PC-9 (cell line): ENCODE results near the gene WRAP73. TPM values are rescaled to one million over a fixed set of nuclear protein-coding genes. Genes with fewer than 3 reads are reported as not detected.

Experiments
- BruUV-seq: library from RNA; stranded (reverse); fragments of 400-500 nt; replicated peaks from 2 replicates; lab custom pipeline; 2021; lab: Mats Ljungman, UMichigan
- CTCF ChIA-PET: fragments of 300-600 bp; sonication (Branson Sonifier 250); formaldehyde crosslinking; loops from one replicate; lab custom pipeline; 2022; ENCODE audit warnings: antibody characterized with exemption; lab: Charles Lee
- POLR2A ChIA-PET: fragments of 300-600 bp; sonication (Branson Sonifier 250); formaldehyde crosslinking; loops from one replicate; lab custom pipeline; 2022; ENCODE audit warnings: antibody characterized with exemption; ENCODE audit not compliant: unreplicated experiment; lab: Charles Lee
- DNase-seq, 2 experiments: peaks; one replicate each; pipeline versions ENCODE4 v3.0.0 to v3.0.0-alpha.2; 2015 to 2022; ENCODE audit warnings: mixed read lengths in 1 of 2
- H2AFZ ChIP-seq: fragments of 200-600 bp; sonication (generic); 2 replicates; pipeline ENCODE4 v1.8.1; 2017; ENCODE audit warnings: antibody characterized with exemption
- H3F3A ChIP-seq: fragments of 200-600 bp; sonication (generic); 2 replicates; pipeline ENCODE4 v1.8.1; 2017; ENCODE audit warnings: antibody characterized with exemption, mild to moderate bottlenecking, low read depth; ENCODE audit not compliant: insufficient read depth
- H3K27ac ChIP-seq: fragments of 200-600 bp; sonication (generic); 2 replicates; pipeline ENCODE4 v1.6.1; 2016; ENCODE audit warnings: mixed run types
- H3K27me3 ChIP-seq: fragments of 200-600 bp; sonication (generic); 2 replicates; pipeline ENCODE4 v1.6.1; 2016; ENCODE audit warnings: low read depth, mixed run types; ENCODE audit not compliant: insufficient read depth
- H3K36me3 ChIP-seq: fragments of 200-600 bp; sonication (generic); 2 replicates; pipeline ENCODE4 v1.6.1; 2016; ENCODE audit warnings: low read depth, mixed run types
- H3K4me1 ChIP-seq: fragments of 200-600 bp; sonication (generic); replicated peaks from 2 replicates; pipeline ENCODE4 v1.6.1; 2016; ENCODE audit warnings: mixed run types; ENCODE audit not compliant: insufficient read depth
- H3K4me2 ChIP-seq: fragments of 200-600 bp; sonication (generic); 2 replicates; pipeline ENCODE4 v1.6.1; 2017; ENCODE audit warnings: mixed run types
- H3K4me3 ChIP-seq: fragments of 200-600 bp; sonication (generic); 2 replicates; pipeline ENCODE4 v1.6.1; 2016; ENCODE audit warnings: mixed run types
- H3K79me2 ChIP-seq: fragments of 200-600 bp; sonication (generic); 2 replicates; pipeline ENCODE4 v1.6.1; 2017; ENCODE audit warnings: low read depth, mixed run types
- H3K9me2 ChIP-seq: fragments of 200-600 bp; sonication (generic); 2 replicates; pipeline ENCODE4 v1.8.1; 2017; ENCODE audit warnings: mild to moderate bottlenecking; ENCODE audit not compliant: insufficient read depth
- H3K9me3 ChIP-seq: fragments of 200-600 bp; sonication (generic); 2 replicates; pipeline ENCODE4 v1.8.1; 2016; ENCODE audit warnings: low read depth; ENCODE audit not compliant: insufficient read depth
- H4K20me1 ChIP-seq: fragments of 200-600 bp; sonication (generic); 2 replicates; pipeline ENCODE4 v1.8.1; 2017; ENCODE audit not compliant: insufficient read depth
- CTCF ChIP-seq: fragments of 200-600 bp; sonication (generic); conservative IDR thresholded peaks from 2 replicates; pipeline ENCODE4 v1.6.1; 2017; ENCODE audit warnings: mixed run types, antibody characterized with exemption, mild to moderate bottlenecking, moderate library complexity
- EZH2 ChIP-seq: fragments of 200-600 bp; sonication (generic); IDR thresholded peaks from 2 replicates; pipeline ENCODE4 v1.8.0; 2017; ENCODE audit warnings: antibody characterized with exemption, low read depth
- intact Hi-C: fragments of 100-400 bp; cut with micrococcal nuclease; formaldehyde crosslinking; loops from one replicate; pipeline ENCODE4 v1.10.0; 2022; ENCODE audit not compliant: unreplicated experiment
- total RNA-seq: library from RNA; stranded (reverse); gene quantifications from 2 replicates; pipeline ENCODE4 v1.2.3, GENCODE V29; 2021

The WRAP73 gene
- total RNA-seq, 1 experiment from 2014 or later, result 25.5 TPM

DNA sequence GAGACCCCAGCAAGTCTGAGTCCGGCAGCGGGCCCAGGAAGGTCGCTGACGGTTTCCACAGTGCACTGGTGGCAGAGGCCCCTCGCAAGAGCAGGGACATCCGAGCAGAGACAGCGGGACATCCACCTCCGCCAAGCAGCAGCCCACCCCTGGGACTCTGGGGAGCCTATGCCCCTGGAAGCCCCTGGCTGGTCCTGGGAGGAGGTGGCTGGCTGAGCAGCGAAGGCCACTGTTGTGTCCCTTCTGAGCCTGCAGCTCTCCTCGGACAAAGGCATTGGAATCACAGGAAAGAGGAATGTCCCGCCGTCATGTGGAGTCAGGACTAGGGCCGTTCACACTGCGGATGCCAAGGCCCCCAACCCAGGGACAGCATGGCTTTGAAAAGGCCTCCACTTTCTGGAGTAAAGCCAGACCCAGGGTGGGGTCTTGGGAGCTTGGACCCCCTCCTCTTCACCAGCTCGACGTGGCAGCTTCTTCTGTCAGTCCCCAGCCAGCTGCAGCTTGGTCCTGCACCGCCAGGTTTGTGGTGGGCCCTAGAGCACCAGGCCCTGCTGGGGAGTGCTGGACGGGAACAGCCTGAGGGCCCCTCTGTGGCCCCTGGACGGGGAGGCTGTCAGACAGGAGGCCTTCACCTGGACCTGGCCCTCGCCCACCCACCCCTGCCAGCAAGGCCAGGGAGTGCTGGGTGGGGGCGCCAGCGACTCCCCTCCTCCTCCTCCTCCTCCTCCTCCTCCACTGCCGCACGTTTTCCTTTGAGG lies 40.0 kb downstream of the WRAP73 start:
- H3K79me2 ChIP-seq, result peaks cover 22% of the 10 kb centered on the region
- H3K4me3 ChIP-seq, result peak overlapping the region; percentile 88
- H4K20me1 ChIP-seq, result no peaks in the 10 kb centered on the region
- intact Hi-C loops, result no loop called here
- peak overlapping the region; percentile 100 for H3K4me2 ChIP-seq
- no peaks in the 10 kb centered on the region for H3K36me3 ChIP-seq
- CTCF ChIA-PET, result no interaction called here
- no peak for TF ChIP-seq EZH2
- TF ChIP-seq CTCF, result no peak
- H3K4me1 ChIP-seq, result peaks cover 55% of the 10 kb centered on the region
- peaks cover 22% of the 10 kb centered on the region; the same call in 1 of the 2 replicates for H3F3A ChIP-seq
- H3K9me3 ChIP-seq, result no peaks in the 10 kb centered on the region
- H3K27ac ChIP-seq, result no peak overlapping the region
- no peak overlapping the region for H2AFZ ChIP-seq
- no TSS peak for BruUV-seq
- H3K27me3 ChIP-seq, result no peaks in the 10 kb centered on the region
- no peaks in the 10 kb centered on the region for H3K9me2 ChIP-seq
- DNase-seq, result no peak
- POLR2A ChIA-PET, result no interaction called here

DNA sequence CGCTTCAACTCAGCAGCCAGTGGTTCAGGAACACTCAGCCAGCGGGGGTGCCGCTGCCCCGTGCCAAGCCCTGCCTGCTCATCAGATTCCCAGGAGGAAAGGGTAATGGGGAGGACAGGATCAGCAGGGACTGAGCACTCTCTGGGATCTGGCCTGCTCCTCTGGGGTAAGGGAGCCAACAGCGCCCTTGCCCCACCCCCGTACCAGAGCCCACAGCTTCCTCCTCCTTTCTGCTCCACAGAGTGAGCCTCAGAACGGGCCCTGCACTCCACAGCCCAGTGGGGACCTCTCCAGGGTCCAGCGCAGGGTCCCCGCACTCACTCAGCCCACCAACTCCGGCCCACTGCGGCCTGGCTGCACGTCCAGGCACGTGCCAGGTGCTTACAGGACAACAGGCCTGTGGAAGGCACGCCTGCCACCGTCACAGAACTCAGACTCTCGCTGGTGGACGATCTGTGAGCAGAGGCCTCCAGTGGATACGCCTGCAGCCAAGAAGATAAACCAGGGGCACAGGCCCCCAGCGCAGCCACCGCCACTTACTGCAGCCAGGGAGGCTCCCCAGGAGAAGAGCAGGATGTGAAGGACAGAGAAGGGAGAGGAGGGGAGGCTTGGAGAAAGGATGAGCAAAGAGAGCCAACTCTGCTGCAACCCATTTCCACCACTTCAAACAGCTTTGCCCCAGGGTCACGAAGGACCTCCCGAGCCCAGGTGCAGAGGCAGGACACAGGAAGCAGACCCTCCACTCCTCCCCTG lies 40.7 kb downstream of the WRAP73 start:
- TF ChIP-seq EZH2 (no peak), CTCF (no peak)
- no peak for DNase-seq
- H4K20me1 ChIP-seq, result no peaks in the 10 kb centered on the region
- peak overlapping the region; percentile 88; the same call in 1 of the 2 replicates for H3K4me3 ChIP-seq
- intact Hi-C loops, result no loop called here
- no peaks in the 10 kb centered on the region for H3K9me2 ChIP-seq
- no peaks in the 10 kb centered on the region for H3K27me3 ChIP-seq
- ChIA-PET CTCF (no interaction called here), POLR2A (no interaction called here)
- no peaks in the 10 kb centered on the region for H3K9me3 ChIP-seq
- H3F3A ChIP-seq, result peaks cover 19% of the 10 kb centered on the region; the same call in 1 of the 2 replicates
- peaks cover 25% of the 10 kb centered on the region for H3K79me2 ChIP-seq
- no peaks in the 10 kb centered on the region for H3K36me3 ChIP-seq
- H3K4me1 ChIP-seq, result peaks cover 54% of the 10 kb centered on the region
- no peak overlapping the region for H2AFZ ChIP-seq
- H3K4me2 ChIP-seq, result peak overlapping the region; percentile 100
- BruUV-seq, result no TSS peak
- no peak overlapping the region for H3K27ac ChIP-seq

- BruUV-seq, result no TSS peak
- intact Hi-C loops, result no loop called here
Measured at GRCh38 chr1:3608154-3608553, 41.7 kb downstream of the WRAP73 start.

More at GRCh38 chr1:3608154-3608553, 41.7 kb downstream of the WRAP73 start:
- H3K9me3 ChIP-seq, result no peaks in the 10 kb centered on the region
- H3K79me2 ChIP-seq, result peaks cover 25% of the 10 kb centered on the region
- no peaks in the 10 kb centered on the region for H3K27me3 ChIP-seq
- H4K20me1 ChIP-seq, result no peaks in the 10 kb centered on the region
- ChIA-PET CTCF (no interaction called here), POLR2A (no interaction called here)
- no peak overlapping the region for H3K4me3 ChIP-seq
- no peaks in the 10 kb centered on the region for H3K36me3 ChIP-seq
- peaks cover 47% of the 10 kb centered on the region for H3K4me1 ChIP-seq
- DNase-seq, result no peak
- peaks cover 15% of the 10 kb centered on the region; the same call in 1 of the 2 replicates for H3F3A ChIP-seq
- peak overlapping the region; percentile 100; the same call in 1 of the 2 replicates for H3K4me2 ChIP-seq
- H3K9me2 ChIP-seq, result no peaks in the 10 kb centered on the region
- H2AFZ ChIP-seq, result no peak overlapping the region
- TF ChIP-seq EZH2 (no peak), CTCF (no peak)
- H3K27ac ChIP-seq, result no peak overlapping the region
